HTR-8/SVneo (cell line): ENCODE results near the gene MICAL3.

ENCODE experiments used
- DNase-seq: peaks from one replicate; pipeline ENCODE4 v3.0.0; 2011; ENCODE audit warnings: low spot score, mixed read lengths; ENCODE audit not compliant: insufficient read length
- FAIRE-seq: peaks from 2 replicates; lab custom pipeline; 2011; peaks lifted over from hg19 to GRCh38; lab: Jason Lieb, UNC

Gene MICAL3

DNA sequence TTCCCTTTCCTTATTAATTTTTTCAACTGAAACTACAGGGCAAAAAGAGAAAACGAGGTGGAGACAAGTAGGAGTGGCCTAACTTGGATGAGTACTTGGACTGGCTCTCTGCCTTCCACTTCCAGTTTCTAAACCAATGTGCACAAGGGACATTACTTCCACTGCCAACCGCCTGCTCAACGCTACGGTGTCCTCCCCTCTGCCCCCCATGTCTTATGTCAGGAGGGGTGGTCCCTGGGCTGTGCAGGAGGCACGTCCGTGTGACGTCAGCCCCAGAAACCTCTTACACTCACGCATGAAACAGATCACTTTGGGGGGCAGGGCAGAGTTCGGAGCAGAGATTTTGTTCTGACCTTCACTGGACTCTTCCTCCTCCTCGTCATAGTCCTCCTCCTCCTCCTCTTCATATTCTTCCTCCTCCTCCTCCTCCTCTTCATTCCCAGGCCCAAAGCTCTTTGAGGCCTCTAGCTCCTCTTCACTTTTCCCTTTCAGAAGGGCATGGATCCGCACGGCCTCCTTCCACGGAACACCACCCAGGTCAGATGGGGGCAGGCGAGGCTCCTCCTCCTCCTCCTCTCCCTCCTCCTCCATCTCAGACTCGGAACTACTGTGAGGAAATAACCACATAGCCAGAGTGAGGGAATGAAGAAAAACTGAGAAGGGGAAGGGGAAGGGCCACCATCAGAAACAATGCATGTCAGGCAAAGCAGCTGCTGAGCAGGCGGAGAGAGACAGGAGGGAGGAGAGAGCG lies 192.7 kb downstream of the MICAL3 start:
- DNase-seq (no peak), FAIRE-seq (no peak)

DNA sequence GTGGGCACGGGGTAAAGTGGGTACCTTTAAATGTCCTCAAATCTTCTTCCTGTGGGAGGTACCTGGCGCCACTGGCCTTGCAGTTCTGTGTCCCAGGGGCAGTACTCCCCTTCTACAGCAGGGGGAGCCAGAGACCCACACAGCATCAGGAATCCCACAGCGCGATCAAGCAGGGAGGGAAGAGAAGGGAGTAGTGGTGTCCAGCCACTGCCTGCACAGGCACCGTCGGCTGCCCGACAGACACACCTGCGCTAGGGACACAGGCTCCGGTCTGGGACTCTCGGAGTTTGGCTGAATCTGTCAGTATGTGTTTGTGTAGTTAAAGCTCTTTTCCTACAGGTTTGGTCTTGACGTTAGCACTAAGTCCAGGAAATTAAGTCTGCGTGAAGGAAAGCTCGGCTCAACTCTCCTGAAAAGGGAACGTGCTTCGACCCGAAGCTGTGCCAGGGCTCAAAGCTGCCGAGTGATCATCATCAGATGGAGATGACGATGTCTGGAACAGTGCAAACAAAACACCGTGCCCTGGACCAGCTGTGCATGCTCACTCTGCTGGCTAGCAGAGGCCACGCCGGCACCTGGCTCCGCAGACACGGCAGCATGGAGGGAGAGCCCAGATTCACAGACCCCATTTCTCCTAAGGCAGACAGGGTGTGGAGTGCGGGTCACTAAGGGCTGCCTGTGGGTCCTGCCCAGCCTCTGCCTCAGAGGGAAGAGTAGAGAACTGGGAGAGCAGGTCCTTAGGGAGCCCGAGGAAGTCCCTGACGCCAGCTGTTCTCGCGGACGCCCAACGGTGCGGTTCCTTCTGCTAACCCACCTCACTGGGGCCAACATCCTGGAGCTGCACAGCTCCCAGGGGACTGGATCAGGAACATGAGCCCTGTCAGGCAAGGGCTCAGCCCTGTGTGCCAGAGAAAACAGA lies 194.1 kb downstream of the MICAL3 start:
- DNase-seq (peak; percentile 87), FAIRE-seq (peak; percentile 92)

DNA sequence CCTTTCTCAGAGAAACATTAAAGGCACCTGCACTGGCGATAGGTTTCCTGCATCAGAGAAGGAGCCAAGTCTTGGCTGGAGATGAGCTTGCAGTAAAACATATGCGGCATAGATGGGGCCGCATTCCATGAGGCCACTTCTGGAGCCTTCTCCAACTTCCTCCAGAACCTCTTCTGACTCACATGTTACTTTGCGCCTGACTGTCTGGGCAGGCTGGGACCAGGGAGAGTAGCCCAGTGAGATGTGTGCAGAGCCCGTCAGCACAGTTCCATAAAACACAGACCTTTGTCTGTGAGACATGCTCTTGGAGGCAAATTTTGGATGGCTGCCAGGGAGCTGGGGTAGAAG lies 194.7 kb downstream of the MICAL3 start:
- no peak for FAIRE-seq

DNA sequence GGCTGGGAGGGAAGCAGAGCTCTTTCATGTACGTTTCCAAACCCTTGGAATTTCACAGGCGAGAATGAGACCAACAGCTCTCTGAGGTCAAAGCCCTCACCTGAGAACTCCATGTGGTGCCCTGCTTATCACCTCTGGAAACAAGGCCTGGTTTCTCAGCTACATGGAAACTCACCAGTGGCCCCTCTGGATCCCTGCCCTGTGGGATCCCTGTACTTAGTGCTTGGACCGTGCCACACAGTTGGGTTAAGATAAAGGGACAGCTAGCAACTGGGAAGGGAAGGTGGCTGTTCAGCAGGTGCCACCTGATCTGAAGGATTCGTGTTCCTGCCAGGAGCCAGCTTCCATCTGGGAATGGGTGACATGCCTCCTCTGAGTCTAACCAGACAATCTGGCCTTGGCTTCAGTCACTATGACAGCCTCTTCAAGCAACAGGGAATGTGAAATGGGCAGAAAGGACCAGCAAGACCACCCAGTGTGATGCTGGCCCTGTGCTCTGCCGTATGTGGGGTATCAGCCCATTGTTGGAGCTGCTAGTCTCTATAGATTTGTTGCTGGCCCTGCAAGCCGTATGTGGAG lies 195.8 kb downstream of the MICAL3 start:
- FAIRE-seq, result no peak
- no peak for DNase-seq

More for the DNA sequence above, 194.7 kb downstream of the MICAL3 start:
- no peak for DNase-seq

DNA sequence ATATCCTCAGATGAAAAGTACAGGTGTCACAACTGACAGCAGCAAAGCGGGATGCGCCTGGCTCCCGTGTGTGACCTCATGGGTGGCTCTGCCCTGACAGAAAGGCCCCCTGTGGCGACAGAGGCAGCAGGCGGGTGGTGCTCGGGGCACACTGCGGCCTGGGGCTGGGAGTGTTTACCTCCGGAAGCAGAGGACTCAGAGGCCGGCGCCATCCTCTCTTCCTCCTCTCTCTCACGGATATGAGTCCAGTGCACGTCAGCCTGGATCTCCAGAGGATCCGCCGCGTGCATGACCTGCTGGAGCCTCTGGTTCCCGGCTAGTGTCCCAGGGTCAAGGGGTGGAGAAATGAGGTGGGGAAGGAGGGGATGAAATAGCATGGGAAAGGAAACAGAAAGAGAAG lies 196.9 kb downstream of the MICAL3 start:
- FAIRE-seq (no peak), DNase-seq (no peak)

DNA sequence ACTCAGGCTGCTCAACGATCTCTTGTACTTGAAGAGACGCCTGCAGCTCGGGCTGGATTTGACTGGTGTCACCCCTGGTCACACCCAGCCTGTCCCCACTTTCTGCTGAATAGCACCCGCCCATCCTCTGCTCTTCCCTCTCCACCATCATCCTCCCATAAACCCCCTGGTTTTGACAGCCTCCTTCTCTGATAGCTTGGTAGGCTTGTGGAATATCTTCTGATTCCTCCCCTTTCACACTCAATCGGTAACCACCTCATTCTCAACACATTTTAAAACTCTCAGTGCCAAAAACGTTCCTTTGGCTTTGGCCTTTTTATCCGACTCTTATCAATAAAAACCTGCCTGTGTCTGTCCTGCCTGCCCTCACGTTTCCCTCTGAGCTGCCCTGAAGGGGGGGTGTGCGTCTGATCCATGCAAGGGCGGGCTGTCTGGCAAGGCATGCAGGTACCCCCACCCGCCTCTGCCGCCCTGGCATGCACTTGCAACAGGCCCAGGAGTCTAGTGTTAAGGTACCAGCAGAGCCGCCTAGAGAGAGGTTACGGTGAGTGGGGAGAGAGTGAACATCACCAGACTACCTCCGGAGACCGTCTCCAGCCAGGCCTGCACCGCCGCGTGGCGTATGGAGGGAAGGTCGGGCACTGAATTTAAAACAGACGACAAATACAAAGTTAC lies 198.3 kb downstream of the MICAL3 start:
- DNase-seq (no peak), FAIRE-seq (no peak)

DNA sequence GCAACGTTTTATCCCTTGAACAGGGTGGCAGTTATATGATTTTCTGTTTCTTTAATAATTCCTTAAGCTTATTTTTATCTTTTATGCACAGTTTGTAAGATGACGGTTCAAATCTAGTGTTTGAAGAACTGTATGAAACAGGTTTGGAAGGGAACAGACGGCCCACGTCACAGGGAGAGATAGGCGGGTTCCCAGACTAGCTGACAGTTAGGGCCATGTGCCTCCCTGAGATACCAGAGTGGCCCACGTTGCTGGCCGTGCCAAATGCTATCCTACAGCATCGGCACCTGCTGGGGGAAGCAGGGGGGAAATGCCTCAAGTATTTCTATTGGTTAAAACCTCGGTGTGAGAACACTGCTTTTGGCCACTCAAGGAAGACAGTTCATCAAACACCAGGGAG lies 199.9 kb downstream of the MICAL3 start:
- FAIRE-seq, result no peak
- no peak for DNase-seq

DNA sequence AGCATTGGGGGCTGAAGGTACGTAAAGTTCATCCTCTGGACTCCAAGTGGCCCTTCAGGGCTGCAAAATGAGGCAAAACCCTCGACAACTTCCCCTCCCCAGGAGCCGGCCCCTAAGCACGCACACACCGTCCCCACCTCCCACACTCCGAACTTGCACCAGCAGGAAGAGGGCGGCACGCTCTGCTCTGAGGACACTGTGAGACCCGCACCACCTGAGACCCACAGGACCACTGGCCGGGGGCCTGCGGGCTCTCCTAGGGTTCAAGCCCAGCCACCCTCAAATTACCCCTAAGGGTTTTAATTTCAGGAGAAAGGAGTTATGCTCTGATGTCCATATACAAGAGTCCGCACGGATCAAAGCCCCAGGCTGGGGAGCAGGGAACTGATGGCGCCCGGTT lies 200.4 kb downstream of the MICAL3 start:
- no peak for DNase-seq
- no peak for FAIRE-seq

DNA sequence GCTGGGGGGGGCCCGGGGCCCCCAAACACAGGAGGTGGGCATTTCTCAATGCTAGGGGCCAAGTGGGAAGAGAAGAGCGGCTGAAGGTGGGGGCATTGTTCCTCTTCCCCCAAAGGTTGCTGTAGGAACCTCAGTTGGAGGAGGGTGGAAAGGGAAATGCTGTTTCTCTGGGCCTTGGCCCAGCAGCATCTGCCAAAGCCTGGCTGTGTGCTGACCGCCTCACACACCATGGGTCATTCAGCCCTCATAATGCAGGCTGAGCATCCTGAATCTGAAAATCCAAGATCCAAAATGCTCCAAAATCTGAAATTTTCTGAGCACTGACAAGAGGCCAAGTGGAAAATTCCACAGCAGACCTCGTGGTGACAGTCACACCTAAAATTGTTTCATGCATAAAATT lies 201.1 kb downstream of the MICAL3 start:
- no peak for DNase-seq
- no peak for FAIRE-seq

DNA sequence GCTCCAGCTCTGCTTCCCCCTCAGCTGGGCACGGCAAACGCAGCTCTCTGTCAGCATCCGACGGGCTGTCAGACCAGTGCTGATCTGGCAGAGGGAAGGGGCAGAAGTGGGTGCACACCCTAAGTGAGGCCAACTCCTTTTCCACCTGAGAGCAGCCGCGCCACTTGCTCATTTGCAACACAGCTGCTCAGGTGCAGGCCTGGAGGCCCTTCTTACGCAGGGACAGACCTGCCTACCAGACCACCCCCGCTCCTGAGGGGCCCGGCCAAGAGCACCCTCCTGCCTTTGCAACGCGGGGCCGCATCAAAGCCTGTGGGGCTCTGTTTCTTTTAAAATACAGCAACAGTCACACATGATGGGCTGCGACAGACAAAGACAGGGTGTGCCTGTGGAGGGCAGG lies 202.3 kb downstream of the MICAL3 start:
- FAIRE-seq, result no peak
- DNase-seq, result no peak

DNA sequence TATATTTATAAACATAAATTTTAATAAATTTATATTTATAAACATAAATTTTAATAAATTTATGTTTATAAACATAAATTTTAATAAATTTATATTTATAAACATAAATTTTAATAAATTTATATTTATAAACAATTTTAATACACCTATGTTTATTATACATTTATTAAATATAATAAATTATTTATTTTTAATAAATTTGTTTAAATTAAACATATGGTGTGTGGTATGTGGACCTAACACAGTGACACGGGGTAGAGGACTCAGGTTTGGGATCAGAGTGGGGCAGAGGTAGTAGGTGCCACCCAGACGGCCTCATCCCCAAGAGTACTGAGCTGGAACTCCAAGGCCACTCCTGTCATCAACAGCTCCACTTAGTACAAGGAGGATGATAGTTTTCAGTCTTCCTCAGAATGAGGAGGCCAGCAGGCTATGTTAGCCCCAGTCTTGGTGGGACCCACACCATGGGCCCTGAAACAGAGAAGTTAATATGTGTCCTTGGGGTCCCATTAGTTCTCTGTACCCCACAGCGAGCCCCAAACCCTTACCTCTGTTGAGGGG lies 203.4 kb downstream of the MICAL3 start:
- DNase-seq (no peak), FAIRE-seq (no peak)

DNA sequence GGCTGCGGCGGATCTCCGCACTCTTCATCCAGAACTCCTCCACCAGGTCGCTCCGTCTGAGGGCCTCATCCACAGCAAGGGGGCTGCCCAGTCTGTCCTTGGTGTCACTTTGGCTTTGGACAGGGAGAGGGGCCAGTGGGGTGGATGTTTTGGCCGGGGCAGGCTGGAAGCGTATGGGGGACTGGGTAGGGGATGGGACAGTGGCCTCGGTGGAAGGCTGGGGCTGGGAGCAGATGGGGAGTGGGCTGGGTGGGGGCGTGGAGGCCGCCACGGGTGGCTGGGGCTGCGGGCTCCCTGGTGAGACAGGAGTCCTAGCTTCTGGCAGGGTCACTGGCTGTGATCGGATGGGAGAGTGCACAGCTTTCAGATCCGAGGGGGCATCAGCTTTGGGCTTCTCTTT lies 205.7 kb downstream of the MICAL3 start:
- DNase-seq (no peak), FAIRE-seq (no peak)

DNA sequence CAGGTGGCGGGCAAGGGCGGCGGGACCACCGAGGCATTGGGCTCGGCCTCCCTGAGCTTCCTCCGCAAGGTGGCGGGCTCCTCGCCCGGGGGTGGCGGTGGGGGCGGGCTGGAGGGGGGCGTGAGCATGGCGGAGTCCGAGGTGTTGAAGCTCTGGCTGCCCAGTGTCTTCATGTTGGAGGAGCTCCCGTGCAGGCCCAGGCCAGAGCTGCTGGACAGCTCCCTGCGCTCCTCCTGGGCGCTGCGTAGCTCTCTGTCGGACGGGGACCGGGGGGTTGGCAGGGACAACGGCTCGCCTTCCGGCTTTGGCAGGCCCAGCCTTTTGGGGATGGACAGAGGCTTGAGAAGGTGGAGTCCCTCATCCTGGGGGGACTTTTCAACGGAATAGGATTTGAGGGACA lies 206.2 kb downstream of the MICAL3 start:
- no peak for DNase-seq
- no peak for FAIRE-seq

DNA sequence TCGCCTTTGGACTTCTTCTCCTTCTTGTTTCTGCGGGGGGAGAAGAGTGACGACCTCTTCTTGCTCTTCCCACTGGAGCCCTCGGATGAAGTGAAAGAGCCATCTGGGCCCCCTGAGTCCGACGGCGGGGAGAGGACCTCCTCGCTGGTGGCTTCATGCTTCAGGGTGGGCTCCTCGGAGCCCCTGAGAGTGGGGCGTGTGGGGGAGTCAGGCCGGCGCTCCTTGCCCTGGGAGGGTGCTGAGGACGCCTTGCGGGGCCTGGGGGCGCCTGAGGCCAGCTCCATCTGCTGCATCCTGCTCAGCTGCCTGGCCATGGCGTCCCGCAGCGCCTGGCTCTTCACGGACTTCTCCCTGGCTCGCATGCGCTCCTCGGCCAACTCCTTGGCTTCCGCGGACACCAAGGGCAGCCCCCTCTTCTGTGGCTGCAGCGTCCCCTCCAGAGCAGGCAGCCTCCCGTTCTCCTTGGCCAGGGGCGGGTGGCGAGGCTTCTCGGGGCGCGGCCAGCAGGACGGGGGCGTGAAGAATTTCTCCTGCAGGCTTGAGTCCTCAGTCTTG lies 206.8 kb downstream of the MICAL3 start:
- FAIRE-seq (no peak), DNase-seq (no peak)

DNA sequence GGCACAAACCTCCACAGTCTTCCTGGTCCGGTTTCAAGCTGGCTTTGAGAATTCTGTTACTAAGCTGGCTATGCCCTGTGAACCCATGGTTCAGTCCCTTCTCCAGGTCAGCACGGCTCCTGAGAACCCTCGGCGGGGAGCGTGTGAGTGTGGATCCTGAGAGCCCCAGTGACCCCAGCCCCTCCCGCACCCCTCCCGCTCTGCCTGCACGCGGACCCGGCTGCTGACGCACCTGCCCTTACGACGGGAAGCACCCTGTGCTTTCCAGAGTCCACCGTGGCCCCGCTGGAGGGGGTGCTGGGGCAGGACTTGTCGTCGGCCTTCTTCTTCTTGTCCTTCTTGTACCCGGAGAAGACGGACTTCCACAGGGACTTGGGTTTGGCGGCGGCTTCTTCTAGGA lies 207.3 kb downstream of the MICAL3 start:
- DNase-seq, result no peak
- no peak for FAIRE-seq

DNA sequence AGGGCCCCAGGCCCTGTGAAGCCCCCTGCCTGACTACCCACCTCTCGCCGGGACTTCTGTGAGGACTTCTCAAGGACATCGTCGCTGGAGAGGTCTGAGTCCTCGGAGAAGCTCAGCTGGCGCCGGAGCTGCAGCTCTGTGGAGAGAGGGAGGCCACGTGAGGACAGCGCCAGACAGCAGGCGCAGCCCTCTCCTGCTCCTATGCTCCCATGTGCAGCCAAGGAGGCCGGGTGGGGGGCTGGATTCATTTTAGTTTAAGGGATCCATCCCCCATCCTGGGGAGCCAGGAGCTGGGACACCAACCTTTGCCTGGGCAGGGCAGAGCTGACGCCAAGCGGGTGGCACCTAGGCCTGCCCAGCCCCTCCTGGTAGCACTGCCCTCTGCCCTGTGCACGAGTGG lies 207.7 kb downstream of the MICAL3 start:
- no peak for FAIRE-seq
- no peak for DNase-seq

DNA sequence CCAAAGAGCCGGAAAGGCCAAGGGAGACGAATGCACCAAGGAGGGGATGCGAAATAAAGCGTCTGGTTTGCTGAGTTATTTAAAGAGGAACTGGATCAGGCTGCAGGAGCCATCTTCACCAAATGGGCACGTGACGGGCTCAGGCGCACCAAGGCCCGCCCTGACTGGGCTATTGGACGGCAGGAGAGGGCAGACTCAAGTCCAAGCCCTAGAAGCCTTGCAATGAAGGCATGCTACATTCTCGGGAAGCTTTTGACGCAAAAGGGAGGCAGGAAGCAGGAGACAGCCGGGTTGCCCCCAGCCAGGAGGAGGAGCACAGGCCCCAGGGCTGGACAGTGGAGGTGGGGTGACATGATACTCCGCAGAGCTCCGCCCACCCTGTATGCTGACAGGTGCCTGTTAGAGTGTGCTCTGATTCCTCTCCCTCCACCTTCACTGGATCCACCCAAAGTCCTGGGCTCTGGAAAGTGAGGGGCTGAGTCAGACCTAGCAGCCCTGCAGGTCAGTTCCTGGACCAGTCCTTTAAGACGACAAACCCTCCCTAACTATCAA lies 208.6 kb downstream of the MICAL3 start:
- DNase-seq (no peak), FAIRE-seq (no peak)

DNA sequence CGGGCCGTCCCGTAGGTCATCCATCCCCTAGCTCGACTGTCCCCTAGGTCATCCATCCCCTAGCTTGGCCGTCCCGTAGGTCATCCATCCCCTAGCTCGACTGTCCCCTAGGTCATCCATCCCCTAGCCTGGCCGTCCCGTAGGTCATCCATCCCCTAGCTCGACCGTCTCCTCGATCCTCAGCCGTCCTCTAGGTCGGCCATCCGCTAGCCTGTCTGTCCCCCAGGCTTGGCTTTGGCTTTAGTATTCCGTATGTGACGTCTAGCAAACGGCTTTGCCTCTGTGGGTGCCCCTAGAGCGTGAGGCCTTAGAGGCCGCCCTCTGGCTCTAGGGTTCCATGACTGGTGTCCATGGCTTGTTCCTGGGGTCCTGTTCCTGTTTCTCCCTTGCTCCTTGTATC lies 209.5 kb downstream of the MICAL3 start:
- DNase-seq (no peak), FAIRE-seq (peak; percentile 23)

DNA sequence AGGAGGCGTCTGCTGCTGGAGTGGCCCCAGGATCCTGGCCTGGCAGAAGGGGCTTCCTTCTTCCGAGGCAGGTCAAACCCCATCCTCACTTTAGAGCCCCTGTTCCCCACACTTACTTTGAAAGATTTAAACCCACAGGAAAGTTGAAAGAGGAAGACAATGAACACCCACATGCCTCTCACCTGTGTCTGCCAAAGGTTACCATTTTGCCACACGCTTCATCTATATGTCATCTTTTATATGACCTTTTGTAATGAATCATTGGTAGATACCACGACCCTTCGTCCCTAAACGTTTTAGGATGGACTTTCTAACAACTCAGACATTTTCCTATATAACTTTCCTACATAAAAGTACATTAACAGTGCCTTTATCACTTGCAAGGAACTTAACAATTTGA lies 210.3 kb downstream of the MICAL3 start:
- DNase-seq, result no peak
- no peak for FAIRE-seq

DNA sequence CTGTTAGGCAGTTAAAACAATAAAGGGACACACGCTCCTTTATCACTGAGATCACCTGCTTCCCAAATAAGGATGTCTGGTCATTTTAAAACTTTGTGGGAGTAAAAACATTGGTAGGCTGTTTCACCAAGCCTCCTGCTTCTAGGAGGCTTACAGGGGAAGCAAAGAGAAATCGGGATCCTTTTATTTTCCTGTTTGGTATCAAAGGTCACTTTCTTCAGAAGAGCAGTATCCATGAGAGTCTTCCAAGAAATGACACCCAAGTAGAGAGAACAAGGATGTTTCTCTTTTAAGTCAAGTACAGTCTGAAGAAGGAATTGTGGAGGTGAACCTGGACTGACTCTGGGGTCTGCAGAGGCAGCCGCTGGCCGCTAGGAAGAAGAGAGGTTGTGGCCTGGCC lies 213.2 kb downstream of the MICAL3 start:
- no peak for FAIRE-seq
- DNase-seq, result no peak
